ENCODE data around the gene PROSER3. TPM values are rescaled to one million over a fixed set of nuclear protein-coding genes. Genes with fewer than 3 reads are reported as not detected.

PROSER3 gene
- polyA plus RNA-seq (2011; rRNA removed) (5.2 and 7.1 TPM in 2 replicates), polyA minus RNA-seq (2011; rRNA and poly(A)+ RNA removed) (11.4 and 15.4 TPM in 2 replicates)

DNA sequence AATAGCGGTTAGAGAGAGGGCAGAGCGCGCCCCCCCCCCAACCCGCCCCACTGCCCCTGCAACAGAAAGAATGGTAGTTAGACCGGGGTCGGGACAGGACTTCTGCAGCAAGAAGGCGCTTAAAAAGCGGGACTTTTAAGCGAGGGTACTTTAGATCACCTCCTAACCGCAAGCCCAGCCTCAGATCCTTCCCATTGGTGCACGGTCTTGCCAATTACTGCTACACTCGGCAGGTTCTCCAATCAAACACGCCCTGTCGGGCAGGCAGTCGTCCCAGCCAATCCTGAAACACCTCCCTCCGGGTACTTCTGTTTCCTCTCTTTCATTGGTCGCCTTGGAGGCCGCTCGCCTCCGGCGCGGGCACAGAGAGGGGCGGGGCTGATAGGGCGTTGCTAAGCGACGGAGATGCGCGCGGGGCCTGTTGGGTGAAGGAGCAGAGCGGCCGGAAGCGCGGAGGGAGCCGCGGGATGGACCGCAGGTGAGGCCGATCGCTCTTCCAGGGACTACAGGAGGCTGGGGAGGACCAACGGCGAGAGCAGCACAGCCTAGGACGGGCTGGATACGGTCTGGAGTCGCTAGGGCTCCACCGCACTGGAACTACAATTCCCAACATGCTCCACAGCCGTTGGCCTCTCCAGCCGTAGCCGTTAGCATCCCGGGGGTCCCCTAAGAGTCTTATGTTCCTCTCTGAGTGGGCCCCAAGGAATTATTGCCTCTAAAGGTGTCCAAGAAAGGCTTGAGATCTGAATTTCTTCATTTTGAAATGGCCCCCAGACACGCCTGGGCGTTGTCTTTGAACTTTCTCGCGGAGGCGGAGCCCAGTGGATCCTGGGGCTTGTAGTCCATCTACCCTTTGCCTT is at the start of gene PROSER3:
PROSER3 (plus strand) TSS at position 428 of the 860 bp plus-strand sequence; CDS start at position 468, 40 bp downstream.
- no peaks in the 10 kb centered on the region for H3K9me3 ChIP-seq (ENCODE audit: control insufficient read depth, insufficient read depth, low read length)
- DNase-seq (ENCODE audit: low read depth, low spot score), result peak; percentile 100
- ChIA-PET POLR2A (interaction anchor here (0.7 to 2.4 kb wide), 4 partner anchors 8 to 18 kb away, joined by 3 to 20 read pairs (median 13); partner anchors contain the start of genes LIN37, PSENEN and U2AF1L4), CTCF (interaction anchor here (1.0 kb wide), 1 partner anchor 10 kb away, joined by 3 read pairs; the partner anchor contains the start of gene LIN37)
- peak within 1 kb of the TSS; percentile 100 for H3K4me3 ChIP-seq (ENCODE audit: low read depth, low read length)
- H3K27me3 ChIP-seq (ENCODE audit: control insufficient read depth, insufficient read depth, low read length), result no peaks in the 10 kb centered on the region
- TF ChIP-seq, protein P1, sequence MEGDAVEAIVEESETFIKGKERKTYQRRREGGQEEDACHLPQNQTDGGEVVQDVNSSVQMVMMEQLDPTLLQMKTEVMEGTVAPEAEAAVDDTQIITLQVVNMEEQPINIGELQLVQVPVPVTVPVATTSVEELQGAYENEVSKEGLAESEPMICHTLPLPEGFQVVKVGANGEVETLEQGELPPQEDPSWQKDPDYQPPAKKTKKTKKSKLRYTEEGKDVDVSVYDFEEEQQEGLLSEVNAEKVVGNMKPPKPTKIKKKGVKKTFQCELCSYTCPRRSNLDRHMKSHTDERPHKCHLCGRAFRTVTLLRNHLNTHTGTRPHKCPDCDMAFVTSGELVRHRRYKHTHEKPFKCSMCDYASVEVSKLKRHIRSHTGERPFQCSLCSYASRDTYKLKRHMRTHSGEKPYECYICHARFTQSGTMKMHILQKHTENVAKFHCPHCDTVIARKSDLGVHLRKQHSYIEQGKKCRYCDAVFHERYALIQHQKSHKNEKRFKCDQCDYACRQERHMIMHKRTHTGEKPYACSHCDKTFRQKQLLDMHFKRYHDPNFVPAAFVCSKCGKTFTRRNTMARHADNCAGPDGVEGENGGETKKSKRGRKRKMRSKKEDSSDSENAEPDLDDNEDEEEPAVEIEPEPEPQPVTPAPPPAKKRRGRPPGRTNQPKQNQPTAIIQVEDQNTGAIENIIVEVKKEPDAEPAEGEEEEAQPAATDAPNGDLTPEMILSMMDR (IDR thresholded peaks at IDR 0.05; ENCODE audit: low read depth, low read length), result no peak
- peak within 1 kb of the TSS; percentile 99 for H3K27ac ChIP-seq (ENCODE audit: low read depth, low read length)

DNA sequence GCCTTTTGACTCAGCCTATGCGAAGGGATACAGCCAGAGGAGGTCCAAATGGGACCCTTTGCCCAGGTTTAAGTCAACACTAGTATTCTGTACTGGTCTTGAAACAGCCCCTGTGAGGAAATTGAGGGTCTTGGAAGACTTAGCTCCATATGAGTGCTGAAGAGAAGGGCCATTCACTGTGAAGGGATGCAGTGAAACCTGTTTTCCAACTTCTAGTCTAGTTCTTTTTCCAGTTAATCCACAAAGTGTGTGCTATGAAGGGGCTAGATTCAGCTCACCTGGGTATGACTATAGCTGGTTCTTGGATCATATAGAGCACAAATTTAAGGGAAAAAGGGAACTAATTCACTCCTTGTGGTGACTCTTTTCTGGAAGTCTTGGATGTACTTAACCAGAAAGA is 49.6 kb upstream of the PROSER3 start:
- TF ChIP-seq, protein P1 (IDR thresholded peaks at IDR 0.05; ENCODE audit: low read depth, low read length), result no peak
- POLR2A ChIA-PET, result no interaction called here
- DNase-seq (ENCODE audit: low read depth, low spot score), result no peak
- H3K4me3 ChIP-seq (ENCODE audit: low read depth, low read length), result no peak overlapping the region
- H3K27me3 ChIP-seq (ENCODE audit: control insufficient read depth, insufficient read depth, low read length), result peaks cover 2% of the 10 kb centered on the region
- CTCF ChIA-PET, result interaction anchor here (1.2 kb wide), 1 partner anchor 15 kb away, joined by 9 read pairs; no protein-coding TSS in a partner anchor
- H3K27ac ChIP-seq (ENCODE audit: low read depth, low read length), result no peak overlapping the region
- peaks cover 4% of the 10 kb centered on the region; the same call in 1 of the 2 replicates for H3K9me3 ChIP-seq (ENCODE audit: control insufficient read depth, insufficient read depth, low read length)

DNA sequence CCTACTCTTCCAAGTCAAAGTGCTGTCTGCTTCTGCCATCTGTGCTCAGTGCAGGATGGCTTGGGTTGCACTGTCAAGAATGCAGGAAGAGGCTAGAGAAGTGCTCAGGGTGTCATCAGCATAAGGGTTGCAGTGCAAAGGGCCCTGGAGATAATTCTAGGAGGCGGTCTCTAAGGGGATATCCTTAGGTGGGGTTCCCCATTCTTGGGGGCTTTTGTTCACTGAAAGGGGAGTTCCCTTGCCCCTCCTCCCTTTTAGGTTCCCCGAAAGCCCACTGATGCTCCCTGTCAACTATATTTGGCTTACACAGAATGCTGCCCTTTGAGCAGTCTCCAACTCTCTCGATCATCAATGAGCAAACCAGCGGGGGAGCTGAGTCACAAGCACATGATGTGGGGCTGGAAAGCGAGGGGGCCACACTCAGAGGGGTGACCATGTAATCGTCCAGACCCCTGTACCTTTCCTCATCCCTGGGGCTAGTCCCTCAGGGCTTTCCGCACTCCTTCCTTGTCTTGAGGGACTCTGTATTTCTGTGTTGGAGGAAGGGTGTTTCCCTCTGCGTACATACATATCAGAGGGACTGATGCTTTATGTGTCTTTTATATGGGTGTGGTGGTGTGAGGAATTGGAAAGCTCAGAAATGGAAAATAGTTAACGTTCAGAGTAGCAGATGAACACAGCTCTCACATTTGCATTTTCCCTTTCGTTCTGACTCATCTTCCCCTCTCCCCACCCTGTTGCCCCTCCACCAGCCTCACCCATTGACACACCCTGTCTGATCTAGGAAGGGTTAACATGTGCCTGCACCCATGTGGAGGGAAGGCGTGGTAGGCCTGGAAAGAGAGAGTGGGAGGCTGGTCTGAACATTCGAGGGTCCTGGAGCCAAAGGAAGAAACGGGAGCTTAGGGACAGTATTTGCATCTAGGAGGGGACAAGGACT is 46.9 kb upstream of the PROSER3 start:
- H3K9me3 ChIP-seq (ENCODE audit: control insufficient read depth, insufficient read depth, low read length), result no peaks in the 10 kb centered on the region; the same call in 1 of the 2 replicates
- DNase-seq (ENCODE audit: low read depth, low spot score), result no peak
- TF ChIP-seq, protein P1 (IDR thresholded peaks at IDR 0.05; ENCODE audit: low read depth, low read length), result no peak
- H3K27ac ChIP-seq (ENCODE audit: low read depth, low read length), result no peak overlapping the region
- ChIA-PET CTCF (interaction anchor here (0.6 to 1.5 kb wide), 3 partner anchors 18 to 114 kb away, joined by 4 to 7 read pairs (median 5); no protein-coding TSS in a partner anchor), POLR2A (no interaction called here)
- no peak overlapping the region for H3K4me3 ChIP-seq (ENCODE audit: low read depth, low read length)
- peaks cover 2% of the 10 kb centered on the region for H3K27me3 ChIP-seq (ENCODE audit: control insufficient read depth, insufficient read depth, low read length)

DNA sequence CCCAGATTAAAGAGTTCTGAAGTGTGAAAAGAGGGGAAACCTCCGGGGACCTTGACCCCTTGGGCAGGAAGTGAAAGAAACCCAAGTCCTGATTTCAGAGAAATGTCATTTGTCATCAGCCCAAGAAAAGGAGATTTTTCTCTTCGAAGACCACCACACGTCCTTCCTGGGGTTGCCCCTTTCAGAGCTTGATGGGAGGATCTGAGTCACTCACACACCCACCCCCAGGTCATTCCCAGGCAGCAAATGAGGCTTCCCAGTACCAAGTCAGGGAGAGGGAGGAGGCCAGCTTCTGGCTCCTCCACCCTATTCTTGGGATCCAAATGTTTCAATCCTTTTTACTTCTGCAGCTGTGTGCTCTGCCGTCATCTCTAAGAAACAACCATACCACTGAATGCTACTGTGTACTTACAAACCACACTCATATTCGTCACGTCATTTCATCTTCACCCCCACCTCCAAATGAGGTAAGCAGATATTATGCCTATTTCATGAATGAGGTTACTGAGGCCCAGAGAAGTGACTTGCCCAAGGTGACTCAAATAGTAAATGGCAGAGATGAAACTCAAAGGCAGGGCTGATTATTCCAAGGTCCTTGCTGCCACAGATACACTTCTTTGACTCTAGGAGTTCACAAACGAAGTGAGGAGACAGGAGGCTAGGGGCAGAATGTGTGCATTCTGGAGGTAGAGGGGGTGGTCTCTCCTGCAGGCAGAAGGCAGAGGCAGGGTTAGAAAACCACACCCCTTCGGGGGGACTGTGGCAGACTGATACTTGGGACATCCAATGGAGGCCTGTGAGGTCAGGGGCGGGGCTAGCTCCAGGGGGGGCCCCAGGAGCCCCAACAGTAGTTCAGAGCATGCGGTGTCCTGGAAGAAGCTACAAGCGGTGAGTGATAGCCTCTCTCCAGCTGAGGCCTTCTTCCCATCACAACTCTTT is 45.1 kb upstream of the PROSER3 start:
- Histone ChIP-seq H3K4me3 (ENCODE audit: low read depth, low read length) (no peak overlapping the region), H3K27me3 (ENCODE audit: control insufficient read depth, insufficient read depth, low read length) (peaks cover 2% of the 10 kb centered on the region), H3K27ac (ENCODE audit: low read depth, low read length) (no peak overlapping the region), H3K9me3 (ENCODE audit: control insufficient read depth, insufficient read depth, low read length) (no peaks in the 10 kb centered on the region; the same call in 1 of the 2 replicates)
- DNase-seq (ENCODE audit: low read depth, low spot score), result no peak
- ChIA-PET POLR2A (interaction anchor here (0.6 kb wide), 3 partner anchors 166 to 504 kb away, joined by 3 to 4 read pairs (median 3); no protein-coding TSS in a partner anchor), CTCF (interaction anchor here (1.5 kb wide), 1 partner anchor 19 kb away, joined by 4 read pairs; no protein-coding TSS in a partner anchor)
- TF ChIP-seq, protein P1 (IDR thresholded peaks at IDR 0.05; ENCODE audit: low read depth, low read length), result no peak
